GM18868 (cell line): Measurements from ENCODE around the gene TENM3.
"Not testable (repeated sequence)": the region's sequence is repeated elsewhere in the genome, so short reads cannot be mapped to it uniquely, and the experiment has no call there.

Experiments used
- ATAC-seq: cut with Tn5 transposase; IDR thresholded peaks from one replicate; pipeline ENCODE4 v1.9.1; 2021; ENCODE audit warnings: mild to moderate bottlenecking, moderate library complexity; ENCODE audit not compliant: unreplicated experiment

TENM3 gene

GRCh38 chr4:182225257-182225852 is 17.8 kb upstream of the TENM3 start:
- ATAC-seq = no peak

GRCh38 chr4:182227611-182228010 is 15.6 kb upstream of the TENM3 start:
- ATAC-seq = no peak

GRCh38 chr4:182228991-182229577 is 14.1 kb upstream of the TENM3 start:
- no peak for ATAC-seq

- ATAC-seq = no peak
Measured at GRCh38 chr4:182230256-182230655, 12.9 kb upstream of the TENM3 start.

- no peak for ATAC-seq
Measured at GRCh38 chr4:182231080-182231479, 12.1 kb upstream of the TENM3 start.

GRCh38 chr4:182231496-182231895 is 11.7 kb upstream of the TENM3 start:
- ATAC-seq = no peak

GRCh38 chr4:182233310-182234090 is 9.7 kb upstream of the TENM3 start:
- ATAC-seq = no peak

- ATAC-seq = no peak
Measured at GRCh38 chr4:182235021-182235795, 8.0 kb upstream of the TENM3 start.

GRCh38 chr4:182236186-182236585 is 7.0 kb upstream of the TENM3 start:
- ATAC-seq = no peak

GRCh38 chr4:182237010-182237409 is 6.2 kb upstream of the TENM3 start:
- ATAC-seq = not testable (repeated sequence)

GRCh38 chr4:182238355-182238931 is 4.8 kb upstream of the TENM3 start:
- no peak for ATAC-seq

- ATAC-seq = no peak
Measured at GRCh38 chr4:182240161-182241130, 2.8 kb upstream of the TENM3 start.

GRCh38 chr4:182242260-182242659 is 942 bp upstream of the TENM3 start:
- ATAC-seq = not testable (repeated sequence)

- ATAC-seq = no peak
Measured at GRCh38 chr4:182242787-182243186, 415 bp upstream of the TENM3 start.

- no peak for ATAC-seq
Measured at GRCh38 chr4:182245041-182245440, 1.8 kb downstream of the TENM3 start.

GRCh38 chr4:182245541-182246215 is 2.5 kb downstream of the TENM3 start:
- ATAC-seq = no peak

GRCh38 chr4:182246401-182247205 is 3.4 kb downstream of the TENM3 start:
- no peak for ATAC-seq

- ATAC-seq = no peak
Measured at GRCh38 chr4:182248295-182248694, 5.1 kb downstream of the TENM3 start.

GRCh38 chr4:182250446-182250845 is 7.2 kb downstream of the TENM3 start:
- ATAC-seq = no peak
